Immature natural killer cell (primary cell): Measurements from ENCODE around the gene KLRC3. TPM values are rescaled to one million over a fixed set of nuclear protein-coding genes. Genes with fewer than 3 reads are reported as not detected.
"Not testable (repeated sequence)": the region's sequence is repeated elsewhere in the genome, so short reads cannot be mapped to it uniquely, and the experiment has no call there.

Experiments
- DNase-seq, 3 donors: peaks; one replicate each; pipeline ENCODE4 v3.0.0; 2022; ENCODE audit warnings: mixed read lengths in 1 of 3
- H3K27ac Mint-ChIP-seq, 6 donors: one replicate each; pipeline ENCODE4 v1.8.0; 2020; ENCODE audit warnings: mixed read lengths in 6 of 6, mild to moderate bottlenecking in 5 of 6, inconsistent platforms in 4 of 6, moderate library complexity in 3 of 6
- H3K27me3 Mint-ChIP-seq, 3 donors: one replicate each; pipeline ENCODE4 v1.8.0; 2020 to 2021; ENCODE audit warnings: low read depth in 3 of 3, mild to moderate bottlenecking in 3 of 3, mixed read lengths in 3 of 3, moderate library complexity in 3 of 3, inconsistent platforms in 1 of 3
- H3K36me3 Mint-ChIP-seq, 3 donors: one replicate each; pipeline ENCODE4 v1.8.0; 2020; ENCODE audit warnings: mixed read lengths in 3 of 3, inconsistent platforms in 2 of 3, mild to moderate bottlenecking in 2 of 3
- H3K4me1 Mint-ChIP-seq, 2 donors: one replicate each; pipeline ENCODE4 v1.8.0; 2020; ENCODE audit warnings: inconsistent platforms in 2 of 2, mild to moderate bottlenecking in 2 of 2, mixed read lengths in 2 of 2, moderate library complexity in 1 of 2
- H3K4me3 Mint-ChIP-seq, 5 donors: one replicate each; pipeline ENCODE4 v1.8.0; 2020; ENCODE audit warnings: mild to moderate bottlenecking in 5 of 5, mixed read lengths in 5 of 5, inconsistent platforms in 3 of 5, moderate library complexity in 3 of 5
- H3K9me3 Mint-ChIP-seq, 6 donors: one replicate each; pipeline ENCODE4 v1.8.0; 2020; ENCODE audit warnings: mild to moderate bottlenecking in 6 of 6, mixed read lengths in 6 of 6, inconsistent platforms in 4 of 6, moderate library complexity in 3 of 6
- polyA plus RNA-seq, 3 donors: library from polyadenylated mRNA; unstranded; fragments of 300-500 nt; fragmentation: Illumina TruSeq; gene quantifications; one replicate each; pipeline ENCODE4 v1.2.3, GENCODE V29; 2021

Gene KLRC3
- polyA plus RNA-seq, 3 donors from 2014 or later = 27.6 to 59.0 (median 28.4) TPM

DNA sequence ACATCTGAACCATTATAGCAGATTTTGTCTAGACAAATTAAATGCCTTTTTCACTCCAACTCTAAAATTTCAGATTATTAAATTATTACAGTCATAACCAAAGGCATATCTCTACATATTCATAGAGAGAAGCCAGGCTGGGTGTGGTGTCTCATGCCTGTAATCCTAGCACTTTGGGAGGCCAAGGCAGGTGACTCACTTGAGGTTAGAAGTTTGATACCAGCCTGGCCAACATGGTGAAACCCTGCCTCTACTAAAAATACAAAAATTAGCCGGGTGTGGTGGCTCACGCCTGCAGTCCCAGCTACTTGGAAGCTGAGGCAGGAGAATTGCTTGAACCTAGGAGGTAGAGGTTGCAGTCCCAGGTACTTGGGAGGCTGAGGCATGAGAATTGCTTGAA is 41.7 kb downstream of the KLRC3 start:
- Mint-ChIP-seq H3K4me1 (peaks cover 0 to 86% of the 10 kb centered on the region in 2 donors), H3K27ac (peak overlapping the region in 5 of 6 donors; percentile 82 to 87 (median 85)), H3K27me3 (peaks cover 0 to 17% (median 4%) of the 10 kb centered on the region in 3 donors), H3K4me3 (peak overlapping the region; percentile 18 to 71 (median 46)), H3K36me3 (peaks cover 57 to 80% (median 57%) of the 10 kb centered on the region in 3 donors)
- not testable (repeated sequence) for H3K9me3 Mint-ChIP-seq, DNase-seq

DNA sequence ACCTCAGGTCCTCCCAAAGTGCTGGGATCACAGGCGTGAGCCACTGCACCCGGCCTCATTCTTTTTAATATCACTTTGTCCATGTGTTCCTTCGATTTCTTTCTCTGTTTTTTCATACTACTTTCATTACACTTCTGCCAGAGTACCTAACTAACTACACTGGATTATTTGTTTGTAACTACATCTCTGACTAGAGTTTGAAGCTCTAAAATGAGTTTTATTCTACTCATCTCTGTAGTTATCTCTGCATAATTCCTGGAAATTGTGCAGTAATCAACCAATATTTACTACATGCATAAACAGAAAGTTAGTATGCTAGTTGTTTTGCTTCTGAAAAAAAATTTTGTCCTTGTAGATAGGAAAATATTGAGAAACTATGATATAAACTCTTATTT is 45.8 kb downstream of the KLRC3 start:
- H3K27me3 Mint-ChIP-seq = peaks cover 1 to 13% (median 4%) of the 10 kb centered on the region in 3 donors
- H3K9me3 Mint-ChIP-seq = no peaks in the 10 kb centered on the region
- H3K27ac Mint-ChIP-seq = peak overlapping the region; percentile 79 to 95 (median 90)
- peaks cover 0 to 83% of the 10 kb centered on the region in 2 donors for H3K4me1 Mint-ChIP-seq
- H3K4me3 Mint-ChIP-seq = peak overlapping the region; percentile 73 to 87 (median 74)
- peaks cover 61 to 81% (median 63%) of the 10 kb centered on the region in 3 donors for H3K36me3 Mint-ChIP-seq
- no peak for DNase-seq

DNA sequence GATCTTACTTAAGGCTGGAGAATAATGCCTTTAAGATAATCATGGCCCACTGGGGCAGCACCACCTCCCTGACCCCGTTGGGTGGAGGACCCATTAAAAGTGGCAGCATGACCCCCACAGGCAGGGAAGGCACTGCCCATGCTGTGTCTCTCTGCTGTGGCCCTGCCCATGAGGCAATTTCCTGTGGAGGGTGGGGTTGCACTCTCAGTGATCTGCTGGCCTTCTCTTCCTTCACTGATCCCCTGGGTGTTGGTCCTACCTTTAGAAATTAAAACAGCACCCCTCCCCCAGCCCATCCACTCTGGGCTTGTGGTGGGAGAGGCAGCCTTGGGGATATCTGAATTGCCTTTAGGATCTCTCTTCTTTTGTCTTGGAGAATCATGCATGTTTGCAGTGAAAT is 47.8 kb downstream of the KLRC3 start:
- peak overlapping the region; percentile 56 to 73 (median 64) for H3K4me3 Mint-ChIP-seq
- H3K27ac Mint-ChIP-seq = peak overlapping the region; percentile 79 to 89 (median 87)
- peaks cover 1 to 19% (median 8%) of the 10 kb centered on the region in 3 donors for H3K27me3 Mint-ChIP-seq
- H3K4me1 Mint-ChIP-seq = peaks cover 0 to 79% of the 10 kb centered on the region in 2 donors
- no peaks in the 10 kb centered on the region for H3K9me3 Mint-ChIP-seq
- peaks cover 63 to 84% (median 67%) of the 10 kb centered on the region in 3 donors for H3K36me3 Mint-ChIP-seq
- DNase-seq = no peak

DNA sequence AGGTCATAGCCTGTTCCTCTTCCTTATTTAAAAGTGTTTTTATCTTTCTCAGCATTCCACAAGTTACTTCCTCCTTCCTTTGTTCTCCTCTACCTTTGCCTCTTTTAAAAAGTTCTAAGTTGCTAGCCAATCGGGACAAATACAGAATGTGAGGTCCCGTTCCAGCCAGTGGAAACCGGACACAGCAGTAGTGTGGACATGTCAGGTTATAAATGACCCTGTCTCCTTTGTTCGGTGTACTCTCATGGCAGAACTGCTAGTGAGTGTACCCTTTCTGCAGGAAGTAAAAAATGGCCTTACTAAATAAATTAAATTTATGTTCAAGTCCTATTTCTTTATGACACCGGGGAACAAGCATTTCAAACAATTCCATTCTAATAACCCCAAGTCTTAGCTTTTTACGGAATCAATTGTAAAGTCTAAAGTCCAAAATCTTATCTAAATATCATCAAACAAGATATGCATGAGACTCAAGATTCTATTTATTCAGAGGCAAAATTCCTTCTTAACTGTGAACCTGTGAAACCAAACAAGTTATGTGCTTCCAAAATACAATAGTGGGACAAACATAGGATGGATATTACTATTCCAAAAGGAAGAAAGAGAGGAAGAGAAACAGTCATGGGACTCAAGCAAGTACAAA is 48.4 kb downstream of the KLRC3 start:
- peaks cover 1 to 19% (median 8%) of the 10 kb centered on the region in 3 donors for H3K27me3 Mint-ChIP-seq
- peak overlapping the region; percentile 79 to 89 (median 87) for H3K27ac Mint-ChIP-seq
- peaks cover 0 to 76% of the 10 kb centered on the region in 2 donors for H3K4me1 Mint-ChIP-seq
- peak overlapping the region; percentile 10 to 73 (median 64) for H3K4me3 Mint-ChIP-seq
- not testable (repeated sequence) for H3K9me3 Mint-ChIP-seq, DNase-seq
- H3K36me3 Mint-ChIP-seq = peaks cover 65 to 84% (median 68%) of the 10 kb centered on the region in 3 donors

DNA sequence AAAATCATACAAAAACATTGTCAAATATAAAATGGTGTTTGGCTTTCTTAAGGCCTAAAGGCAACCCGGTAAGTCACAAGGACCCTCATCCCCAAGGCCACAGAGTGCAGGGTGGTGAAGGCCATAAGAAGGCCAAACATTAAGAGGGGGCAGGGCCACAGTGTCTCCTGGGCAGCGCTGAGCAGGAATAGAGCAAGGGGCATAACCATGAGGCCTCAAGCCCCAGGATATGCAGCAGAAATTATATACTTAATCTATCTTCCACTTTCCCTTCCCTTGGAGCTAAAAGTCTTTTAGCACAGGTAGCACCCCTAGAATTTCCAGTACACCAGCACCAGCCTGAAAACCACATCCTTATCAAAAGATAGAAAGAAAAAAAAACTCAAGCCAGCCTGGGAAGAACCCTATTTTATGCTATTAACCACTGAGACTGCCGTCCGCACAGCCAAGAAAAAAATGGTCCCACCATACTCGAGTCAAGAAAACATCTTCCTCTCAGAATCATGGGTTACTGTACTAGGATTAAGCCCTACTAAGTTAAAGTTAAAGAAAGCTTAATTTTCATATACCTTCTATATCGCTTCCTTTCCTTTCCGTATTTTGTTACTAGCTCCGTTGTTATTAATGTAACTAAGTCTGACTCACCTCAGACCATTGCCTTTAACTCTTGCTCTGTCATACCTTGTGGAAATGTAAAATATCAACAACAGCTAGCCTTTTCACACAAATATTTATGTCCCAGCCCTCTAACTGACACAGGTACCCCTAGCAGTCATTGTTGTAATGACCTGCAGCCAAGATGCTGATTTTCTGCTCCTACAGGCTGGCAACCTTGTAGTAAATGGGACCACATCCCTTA is 50.6 kb downstream of the KLRC3 start:
- no peak for DNase-seq
- Mint-ChIP-seq H3K4me3 (peak overlapping the region; percentile 64 to 77 (median 72)), H3K4me1 (peaks cover 0 to 61% of the 10 kb centered on the region in 2 donors), H3K9me3 (no peaks in the 10 kb centered on the region), H3K27me3 (peaks cover 1 to 19% (median 8%) of the 10 kb centered on the region in 3 donors), H3K27ac (peak overlapping the region; percentile 79 to 97 (median 90)), H3K36me3 (peaks cover 61 to 77% (median 62%) of the 10 kb centered on the region in 3 donors)

DNA sequence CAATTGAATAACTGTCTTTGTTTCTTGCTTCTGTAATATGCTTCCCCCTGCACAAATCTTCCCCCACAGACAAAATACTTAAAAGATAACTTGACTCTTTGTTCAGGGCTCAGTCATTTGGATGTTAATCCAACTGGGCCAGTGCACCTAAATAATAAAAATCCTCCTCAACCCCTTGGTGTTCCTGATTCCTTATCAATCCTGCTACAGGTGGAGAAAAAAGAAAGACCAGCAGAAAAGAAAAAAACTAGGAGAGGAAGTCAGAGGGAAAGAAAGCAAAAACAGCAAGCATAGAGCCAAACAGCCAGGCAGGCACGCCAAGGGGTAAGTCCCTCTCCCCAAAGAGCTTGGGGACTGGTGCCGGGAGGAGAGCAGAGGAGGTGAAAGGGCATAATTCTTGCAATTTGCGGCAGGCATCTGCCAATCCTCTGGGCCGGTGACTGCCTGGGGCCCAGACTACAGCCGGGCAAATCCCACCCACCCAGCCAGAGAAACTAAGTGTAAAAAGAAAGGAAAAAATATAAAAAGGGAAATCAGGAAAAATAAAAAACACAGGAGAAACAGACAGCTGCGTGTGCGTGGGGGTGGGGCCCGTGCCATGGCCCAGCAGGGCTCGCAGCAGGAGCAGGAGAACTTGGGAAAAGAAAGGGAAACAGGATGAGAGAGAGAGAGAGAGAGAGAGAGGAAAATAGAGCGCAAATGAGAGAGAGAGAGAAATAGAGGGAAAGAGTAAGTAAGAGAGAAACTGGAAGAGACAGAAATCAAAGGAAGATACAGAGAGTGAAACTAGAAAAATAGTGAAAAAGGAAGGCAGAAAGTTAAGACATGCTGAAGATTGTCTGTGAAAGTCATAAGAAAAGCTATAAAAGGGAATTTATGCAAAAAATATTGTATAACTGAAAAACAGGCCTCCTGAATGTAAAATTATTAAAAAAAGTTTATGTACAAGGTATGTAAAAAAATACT is 51.9 kb downstream of the KLRC3 start:
- Mint-ChIP-seq H3K27ac (peak overlapping the region in 2 of 6 donors; percentile 71 to 87), H3K27me3 (peaks cover 1 to 8% (median 6%) of the 10 kb centered on the region in 3 donors), H3K9me3 (no peaks in the 10 kb centered on the region), H3K36me3 (peaks cover 53 to 64% (median 55%) of the 10 kb centered on the region in 3 donors), H3K4me3 (peak overlapping the region; percentile 15 to 72 (median 46)), H3K4me1 (peaks cover 0 to 48% of the 10 kb centered on the region in 2 donors)
- no peak for DNase-seq

DNA sequence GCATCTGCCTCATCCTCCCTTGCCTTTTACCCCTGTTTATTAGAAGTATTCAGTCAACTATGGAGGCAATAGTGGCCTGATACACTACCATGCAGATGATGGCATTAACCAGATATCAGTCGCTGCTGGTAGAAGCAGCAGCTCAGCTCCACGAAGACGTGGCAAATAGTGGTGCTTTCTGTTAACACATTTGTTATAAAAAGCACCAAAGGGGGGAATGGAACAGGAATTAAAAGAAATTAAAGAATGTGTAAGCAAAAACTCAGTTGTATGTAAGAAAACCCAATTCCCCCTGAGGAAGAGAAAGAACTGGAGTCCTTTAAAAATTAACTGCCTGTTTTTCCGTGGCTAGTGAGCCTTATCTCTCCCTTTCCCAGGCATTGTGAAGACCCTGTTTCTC is 52.7 kb downstream of the KLRC3 start:
- H3K4me3 Mint-ChIP-seq = peak overlapping the region; percentile 15 to 72 (median 46)
- not testable (repeated sequence) for H3K9me3 Mint-ChIP-seq, H3K27me3 Mint-ChIP-seq, DNase-seq
- peaks cover 0 to 43% of the 10 kb centered on the region in 2 donors for H3K4me1 Mint-ChIP-seq
- peaks cover 48 to 58% (median 50%) of the 10 kb centered on the region in 3 donors for H3K36me3 Mint-ChIP-seq
- H3K27ac Mint-ChIP-seq = peak overlapping the region in 2 of 6 donors; percentile 71 to 87

DNA sequence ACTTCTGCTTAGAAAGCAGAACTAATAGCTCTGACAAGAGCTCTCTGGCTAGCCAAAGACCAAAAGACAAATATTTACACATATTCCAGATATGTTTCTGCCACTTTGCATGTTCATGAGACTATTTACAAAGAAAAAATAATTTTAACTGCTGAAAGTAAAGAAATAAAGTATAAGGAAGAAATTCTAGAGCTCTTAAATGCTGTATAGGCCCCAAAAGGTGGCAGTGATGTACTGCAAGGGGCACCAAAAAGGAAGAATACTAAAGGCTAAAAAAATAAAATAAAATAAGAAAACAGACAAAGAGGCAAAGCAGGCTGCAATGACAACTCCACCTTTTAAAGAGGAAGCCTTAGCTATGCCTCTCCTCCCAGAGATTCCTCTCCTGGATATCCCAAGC is 53.5 kb downstream of the KLRC3 start:
- Mint-ChIP-seq H3K4me3 (peak overlapping the region in 3 of 5 donors; percentile 17 to 49 (median 31)), H3K9me3 (no peaks in the 10 kb centered on the region), H3K27me3 (peaks cover 3 to 8% (median 8%) of the 10 kb centered on the region in 3 donors), H3K27ac (peak overlapping the region in 1 of 6 donors; percentile 23), H3K4me1 (peaks cover 0 to 35% of the 10 kb centered on the region in 2 donors), H3K36me3 (peaks cover 42 to 50% (median 47%) of the 10 kb centered on the region in 3 donors)
- peak in 1 of 3 donors; percentile 38 for DNase-seq

DNA sequence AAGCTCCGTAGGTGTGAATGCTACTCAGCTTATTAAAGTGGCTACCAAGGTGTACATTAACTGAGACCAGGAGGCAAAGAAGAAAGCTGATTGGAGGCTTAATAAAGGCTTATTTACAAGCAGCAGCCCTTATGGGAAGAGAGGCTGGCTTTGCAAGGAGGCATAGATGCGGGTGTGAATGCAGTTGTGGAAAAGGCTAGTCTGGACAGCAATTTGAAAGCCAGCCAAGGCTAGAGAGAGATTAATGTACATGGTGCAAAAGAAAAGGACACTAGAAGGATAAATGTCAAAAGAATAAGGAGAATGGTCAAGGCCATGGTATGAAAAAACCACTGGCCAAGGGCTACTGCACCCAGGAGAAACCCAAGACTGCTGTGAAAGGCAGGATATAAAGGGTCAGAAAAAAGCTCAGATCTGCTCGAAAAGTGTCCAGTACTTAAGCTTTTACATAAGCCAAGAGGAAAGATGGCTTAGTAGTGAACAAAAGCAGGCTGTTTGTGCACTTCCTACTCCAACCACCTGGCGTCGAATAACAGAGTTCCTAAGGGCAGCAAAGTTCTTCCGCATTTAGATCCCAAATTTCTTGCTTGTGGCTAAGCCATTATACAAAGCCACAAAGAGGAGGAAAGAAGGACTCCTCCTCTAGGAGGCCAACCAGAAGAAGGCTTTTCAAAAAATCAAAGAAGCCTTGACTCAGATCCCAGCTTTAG is 54.5 kb downstream of the KLRC3 start:
- Mint-ChIP-seq H3K27ac (no peak overlapping the region), H3K4me3 (no peak overlapping the region), H3K36me3 (peaks cover 34 to 44% (median 39%) of the 10 kb centered on the region in 3 donors), H3K27me3 (peaks cover 2 to 9% (median 8%) of the 10 kb centered on the region in 3 donors), H3K9me3 (no peaks in the 10 kb centered on the region), H3K4me1 (peaks cover 0 to 33% of the 10 kb centered on the region in 2 donors)
- DNase-seq = no peak

DNA sequence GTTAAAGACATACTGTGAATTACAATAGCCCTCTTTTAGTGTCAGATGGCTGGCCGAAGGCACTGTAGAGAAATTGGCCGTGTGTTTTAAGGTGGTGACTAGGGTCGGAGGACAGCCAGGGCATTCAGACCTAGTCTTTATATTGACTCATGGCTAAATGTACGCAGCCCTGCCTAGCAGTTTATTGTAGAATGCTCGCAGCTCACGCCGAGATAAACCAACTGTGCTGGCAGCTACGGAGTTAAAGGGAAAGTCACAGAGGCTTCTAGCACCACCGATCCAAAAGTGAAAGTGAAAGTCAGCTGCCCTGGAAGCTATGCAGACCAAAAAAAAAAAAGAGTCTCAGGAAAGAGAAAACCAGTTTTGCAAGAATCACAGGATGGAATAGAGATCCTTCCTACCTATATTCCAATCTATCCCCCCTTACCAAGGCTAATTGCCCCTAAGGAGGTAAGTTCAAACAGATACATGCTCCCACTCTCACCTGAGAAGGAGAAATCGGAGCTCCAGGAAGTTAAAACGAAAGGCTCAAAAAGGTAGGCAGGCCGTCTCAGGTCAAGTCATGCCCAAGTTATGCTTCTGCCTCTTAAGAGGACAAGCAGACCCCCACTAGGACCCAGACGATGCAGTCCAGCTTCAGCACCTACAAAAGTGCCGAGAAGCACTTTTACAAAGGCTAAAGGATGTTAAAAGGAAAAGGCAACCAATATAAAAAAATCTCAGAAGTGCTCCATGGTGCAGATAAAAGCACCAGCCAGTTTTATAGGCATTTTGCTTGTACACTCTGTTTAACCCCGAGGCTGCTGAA is 55.4 kb downstream of the KLRC3 start:
- peak; percentile 77 to 82 (median 82) for DNase-seq
- no peak overlapping the region for H3K27ac Mint-ChIP-seq
- peaks cover 2 to 9% (median 5%) of the 10 kb centered on the region in 3 donors for H3K27me3 Mint-ChIP-seq
- H3K4me3 Mint-ChIP-seq = no peak overlapping the region
- no peaks in the 10 kb centered on the region for H3K9me3 Mint-ChIP-seq
- peaks cover 0 to 33% of the 10 kb centered on the region in 2 donors for H3K4me1 Mint-ChIP-seq
- H3K36me3 Mint-ChIP-seq = peaks cover 25 to 36% (median 34%) of the 10 kb centered on the region in 3 donors

DNA sequence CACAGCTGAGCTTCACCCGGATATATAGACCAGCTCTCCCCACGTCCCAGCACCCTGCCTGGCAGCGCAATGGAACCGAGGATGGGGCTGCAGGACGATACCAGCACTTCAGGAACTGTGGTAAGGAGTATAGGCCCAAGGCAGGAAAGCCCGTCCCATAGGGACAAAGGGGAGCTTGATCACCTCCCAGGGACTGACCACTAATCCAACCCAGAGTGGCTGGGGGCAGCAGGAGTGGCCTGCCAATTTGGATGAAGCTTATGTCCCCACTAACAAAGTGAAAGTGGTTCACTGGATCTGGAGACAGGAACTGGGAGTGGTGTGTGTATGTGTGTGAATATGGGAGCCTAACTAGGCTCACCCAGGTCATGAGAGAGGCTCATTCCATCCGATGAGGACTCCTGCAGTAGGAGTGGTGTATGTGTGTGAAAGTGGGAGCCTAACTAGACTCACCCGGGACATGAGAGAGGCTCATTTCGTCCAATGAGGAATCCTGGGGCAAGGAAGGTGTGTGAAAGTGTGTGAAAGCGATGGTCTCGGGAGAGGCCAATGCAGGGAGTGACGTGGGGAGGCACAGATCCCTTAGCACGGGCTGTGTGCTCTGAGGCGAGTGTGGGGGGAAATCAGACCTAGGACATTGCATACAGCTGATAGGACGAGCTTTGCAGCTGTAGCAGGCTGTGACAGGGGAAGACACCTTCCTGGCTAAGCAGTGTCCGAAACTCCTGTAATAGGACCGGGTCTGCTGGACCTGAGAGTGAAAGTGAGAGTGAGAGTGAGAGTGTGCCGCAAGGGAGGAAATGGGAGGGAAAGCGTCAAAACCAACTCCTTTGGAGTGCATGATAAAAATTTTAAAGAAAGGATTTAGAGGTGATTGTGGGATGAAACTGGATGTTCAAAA is 56.2 kb downstream of the KLRC3 start:
- Mint-ChIP-seq H3K4me1 (peaks cover 0 to 33% of the 10 kb centered on the region in 2 donors), H3K27ac (no peak overlapping the region), H3K36me3 (peaks cover 20 to 30% (median 28%) of the 10 kb centered on the region in 3 donors), H3K27me3 (peaks cover 2 to 6% (median 5%) of the 10 kb centered on the region in 3 donors), H3K4me3 (no peak overlapping the region), H3K9me3 (no peaks in the 10 kb centered on the region)
- DNase-seq = peak; percentile 60 to 66 (median 61)
